ENCODE measurements around the gene DOCK2. TPM values are rescaled to one million over a fixed set of nuclear protein-coding genes. Genes with fewer than 3 reads are reported as not detected.

Gene DOCK2
- total and polyA plus RNA-seq, 2 donors (not counting 3 experiments of a cell fraction or from before 2014, with no cell fraction given): 0.62 to 4.8 TPM

DNA sequence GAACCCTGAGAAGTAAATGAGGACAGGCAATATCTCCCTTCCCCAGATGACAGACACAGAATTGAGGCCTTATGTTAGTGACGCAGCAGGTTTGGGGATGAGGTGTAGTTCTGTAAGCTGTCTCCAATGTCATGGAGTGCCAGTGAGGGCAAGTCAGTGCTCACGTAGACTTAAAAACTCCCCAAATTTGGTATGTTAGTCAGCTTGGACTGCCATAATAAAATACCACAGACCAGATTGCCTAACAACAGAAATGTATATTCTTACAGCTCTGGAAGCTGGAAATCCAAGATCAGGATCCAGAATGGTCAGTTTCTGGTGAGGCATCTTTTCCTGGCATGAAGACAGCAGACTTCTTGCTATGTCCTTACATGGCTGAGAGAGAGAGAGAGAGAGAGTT, 483.5 kb downstream of the DOCK2 start:
- Histone ChIP-seq H3K27ac (ENCODE audit: insufficient read depth, low read depth, low read length) (no peak overlapping the region), H4K20me1 (replicated peaks; ENCODE audit: control insufficient read depth, extremely low read depth, insufficient read depth, low read length) (no peaks in the 10 kb centered on the region), H3K4me1 (ENCODE audit: control insufficient read depth, extremely low read depth, insufficient read depth, low read length) (peaks cover 8% of the 10 kb centered on the region), H3K36me3 (ENCODE audit: control insufficient read depth in 2 of 2, extremely low read depth in 1 of 2, insufficient read depth in 2 of 2, low read length in 2 of 2) (no peaks in the 10 kb centered on the region), H3K4me2 (ENCODE audit: insufficient read depth, low read length) (no peak overlapping the region), H3K79me2 (ENCODE audit: control insufficient read depth, insufficient read depth, low read length) (no peaks in the 10 kb centered on the region), H3K9ac (replicated peaks; ENCODE audit: extremely low read depth, insufficient read depth, low read length) (no peak overlapping the region), H3K4me3 (replicated peaks in 1 of 3; ENCODE audit: insufficient read depth in 1 of 3, low read depth in 1 of 3, low read length in 3 of 3) (no peak overlapping the region), H3K9me1 (replicated peaks; ENCODE audit: control insufficient read depth, extremely low read depth, insufficient read depth, low read length) (no peaks in the 10 kb centered on the region), H2AFZ (ENCODE audit: low read depth, low read length) (no peak overlapping the region), H3K9me3 (replicated peaks; ENCODE audit: control insufficient read depth, insufficient read depth, low read length) (no peaks in the 10 kb centered on the region), H3K27me3 (ENCODE audit: control insufficient read depth in 2 of 2, insufficient read depth in 2 of 2, low read length in 2 of 2) (no peaks in the 10 kb centered on the region)
- dilution Hi-C loops (cut with MboI; ENCODE audit: extremely low pct_ligation_motif_present, low sequenced_read_pairs) (no loop called here), intact Hi-C loops (cut with micrococcal nuclease) (no loop called here)
- BruUV-seq (replicated peaks): no TSS peak
- CTCF ChIA-PET: interaction anchor here (1.8 to 3.4 kb wide), 2 partner anchors 11 to 96 kb away, joined by 5 to 15 read pairs; no protein-coding TSS in a partner anchor
- POLR2A ChIA-PET: no interaction called here
- TF ChIP-seq, protein P1, sequence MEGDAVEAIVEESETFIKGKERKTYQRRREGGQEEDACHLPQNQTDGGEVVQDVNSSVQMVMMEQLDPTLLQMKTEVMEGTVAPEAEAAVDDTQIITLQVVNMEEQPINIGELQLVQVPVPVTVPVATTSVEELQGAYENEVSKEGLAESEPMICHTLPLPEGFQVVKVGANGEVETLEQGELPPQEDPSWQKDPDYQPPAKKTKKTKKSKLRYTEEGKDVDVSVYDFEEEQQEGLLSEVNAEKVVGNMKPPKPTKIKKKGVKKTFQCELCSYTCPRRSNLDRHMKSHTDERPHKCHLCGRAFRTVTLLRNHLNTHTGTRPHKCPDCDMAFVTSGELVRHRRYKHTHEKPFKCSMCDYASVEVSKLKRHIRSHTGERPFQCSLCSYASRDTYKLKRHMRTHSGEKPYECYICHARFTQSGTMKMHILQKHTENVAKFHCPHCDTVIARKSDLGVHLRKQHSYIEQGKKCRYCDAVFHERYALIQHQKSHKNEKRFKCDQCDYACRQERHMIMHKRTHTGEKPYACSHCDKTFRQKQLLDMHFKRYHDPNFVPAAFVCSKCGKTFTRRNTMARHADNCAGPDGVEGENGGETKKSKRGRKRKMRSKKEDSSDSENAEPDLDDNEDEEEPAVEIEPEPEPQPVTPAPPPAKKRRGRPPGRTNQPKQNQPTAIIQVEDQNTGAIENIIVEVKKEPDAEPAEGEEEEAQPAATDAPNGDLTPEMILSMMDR (IDR thresholded peaks at IDR 0.05; ENCODE audit: extremely low read depth in 1 of 2, insufficient read depth in 1 of 2, low read depth in 1 of 2, low read length in 2 of 2): no peak
- TF ChIP-seq EZH2 (IDR thresholded peaks at IDR 0.05; ENCODE audit: borderline replicate concordance, low read depth, low read length, severe bottlenecking) (no peak), POLR2A (IDR thresholded peaks at IDR 0.05; ENCODE audit: low read depth, low read length) (no peak), MYC (IDR thresholded peaks at IDR 0.05; ENCODE audit: low read depth, low read length) (no peak), JUN (IDR thresholded peaks at IDR 0.05; ENCODE audit: borderline replicate concordance, insufficient read depth, insufficient read length, low read depth) (no peak), POLR2AphosphoS5 (IDR thresholded peaks at IDR 0.05; ENCODE audit: insufficient read depth, low read depth, low read length) (no peak), GATA2 (IDR thresholded peaks at IDR 0.05; ENCODE audit: insufficient read depth, insufficient read length, low read depth, low read length) (no peak), FOS (IDR thresholded peaks at IDR 0.05; ENCODE audit: borderline replicate concordance, insufficient read depth, low read length) (no peak)
- TF ChIP-seq, protein P2, sequence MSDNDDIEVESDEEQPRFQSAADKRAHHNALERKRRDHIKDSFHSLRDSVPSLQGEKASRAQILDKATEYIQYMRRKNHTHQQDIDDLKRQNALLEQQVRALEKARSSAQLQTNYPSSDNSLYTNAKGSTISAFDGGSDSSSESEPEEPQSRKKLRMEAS (IDR thresholded peaks at IDR 0.05; ENCODE audit: insufficient read depth, insufficient read length): no peak
- FAIRE-seq (no peak), DNase-seq (ENCODE audit: low read depth, low spot score) (no peak)
